NCI-H2029 (cell line): ENCODE data around the gene KIF18B.

Experiments used
- DNase-seq: peaks from one replicate; lab custom pipeline; 2025; lab: John Stamatoyannopoulos, UW

The KIF18B gene

GRCh38 chr17:44919411-44919810 is 28.2 kb downstream of the KIF18B start:
- DNase-seq: no peak

- DNase-seq: no peak
Observed at GRCh38 chr17:44918006-44918405, 29.6 kb downstream of the KIF18B start.

- DNase-seq: no peak
Observed at GRCh38 chr17:44917456-44917855, 30.1 kb downstream of the KIF18B start.

DNA sequence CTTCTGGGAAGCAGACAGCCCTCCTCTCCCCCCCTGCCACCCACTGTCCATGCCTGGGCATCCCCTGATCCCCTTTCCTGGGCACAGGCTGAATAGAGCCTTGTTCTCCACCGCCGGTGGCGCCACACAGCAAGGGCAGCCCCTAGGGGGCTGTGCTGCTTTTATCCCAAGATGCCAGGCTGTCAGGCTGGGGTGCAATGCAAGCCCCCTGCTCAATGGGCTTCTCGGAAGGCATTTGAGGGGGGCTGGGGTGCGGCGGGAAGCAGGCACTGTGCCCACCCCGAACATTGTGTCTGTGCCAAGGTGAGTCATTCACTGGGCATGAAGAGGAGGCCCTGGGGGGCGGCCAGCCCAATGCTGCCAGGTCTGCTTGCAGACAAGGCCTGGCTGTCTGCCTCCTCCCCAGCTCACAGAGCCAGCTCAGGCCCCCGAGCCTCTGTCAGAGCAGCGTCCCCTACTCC is 30.8 kb downstream of the KIF18B start:
- DNase-seq: no peak

DNA sequence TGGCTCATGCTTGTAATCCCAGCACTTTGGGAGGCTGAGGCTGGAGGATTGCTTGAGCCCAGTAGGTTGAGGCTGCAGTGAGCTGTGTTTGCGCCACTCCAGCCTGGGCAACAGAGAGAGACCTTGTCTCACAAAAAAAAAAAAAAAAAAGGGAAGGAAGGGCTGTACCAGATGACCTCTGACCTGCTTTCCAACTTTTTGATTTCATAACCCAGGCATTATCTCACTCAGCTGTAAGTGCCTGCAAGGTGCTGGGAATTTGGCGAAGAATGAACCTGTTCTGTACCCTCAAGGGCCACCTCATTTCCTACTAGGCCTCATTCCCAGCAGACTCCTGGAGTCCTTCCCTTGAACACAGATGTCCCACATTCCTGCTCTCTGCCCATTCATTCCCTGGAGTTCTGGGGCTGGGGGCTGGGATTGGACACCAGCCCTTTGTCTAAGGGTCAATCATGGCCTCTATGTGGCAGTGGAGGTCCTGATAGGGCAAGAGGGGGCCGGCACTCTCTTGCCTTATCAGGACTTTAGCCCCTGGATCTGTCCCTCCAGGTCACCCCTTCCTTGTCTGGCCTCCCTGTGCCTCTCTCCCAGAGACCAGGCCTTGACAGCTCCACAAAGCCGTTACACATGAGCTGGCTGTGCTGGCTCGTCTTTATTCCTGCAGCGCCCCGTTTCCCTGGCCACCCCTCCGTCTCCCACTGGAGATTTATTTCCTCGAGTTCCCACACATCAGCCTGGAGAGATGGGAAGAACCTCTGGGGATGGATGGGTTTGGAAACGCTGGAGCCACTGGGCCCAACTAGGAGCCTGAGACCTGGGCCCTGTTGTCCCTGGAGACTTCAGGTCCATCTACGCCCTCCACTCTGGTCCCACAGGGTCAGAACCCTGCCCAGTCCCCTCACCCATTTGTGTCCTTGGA is 31.5 kb downstream of the KIF18B start:
- no peak for DNase-seq

DNA sequence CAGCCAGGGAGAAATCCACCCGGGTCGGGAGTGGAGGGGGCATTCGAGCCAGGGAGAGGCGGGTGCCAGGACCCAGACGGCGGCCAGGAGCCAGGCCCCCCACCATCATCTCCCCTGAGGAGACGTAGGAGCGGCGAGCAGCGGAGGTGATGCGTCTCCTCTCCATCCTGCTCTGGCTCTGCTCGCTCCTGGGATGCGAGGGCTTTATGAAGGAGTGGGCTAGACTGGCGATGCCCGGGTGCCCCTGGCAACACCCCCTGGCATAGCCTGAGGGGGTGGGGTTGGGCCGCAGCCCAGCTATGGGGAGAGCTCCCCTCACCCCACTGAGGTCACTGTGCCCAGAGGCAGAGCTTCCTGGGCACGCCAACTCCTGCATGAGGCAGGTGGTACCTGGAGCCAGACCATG is 32.2 kb downstream of the KIF18B start, which contains the start of gene GFAP:
TSS of gene GFAP (minus strand) at position 180 of the 406 bp plus-strand sequence. CDS start at position 166, 14 bp downstream.
- DNase-seq: no peak

- DNase-seq: no peak
Observed at GRCh38 chr17:44914698-44915271, 32.8 kb downstream of the KIF18B start.

GRCh38 chr17:44914148-44914547 is 33.4 kb downstream of the KIF18B start:
- no peak for DNase-seq

- no peak for DNase-seq
Observed at GRCh38 chr17:44913676-44914075, 33.9 kb downstream of the KIF18B start.

DNA sequence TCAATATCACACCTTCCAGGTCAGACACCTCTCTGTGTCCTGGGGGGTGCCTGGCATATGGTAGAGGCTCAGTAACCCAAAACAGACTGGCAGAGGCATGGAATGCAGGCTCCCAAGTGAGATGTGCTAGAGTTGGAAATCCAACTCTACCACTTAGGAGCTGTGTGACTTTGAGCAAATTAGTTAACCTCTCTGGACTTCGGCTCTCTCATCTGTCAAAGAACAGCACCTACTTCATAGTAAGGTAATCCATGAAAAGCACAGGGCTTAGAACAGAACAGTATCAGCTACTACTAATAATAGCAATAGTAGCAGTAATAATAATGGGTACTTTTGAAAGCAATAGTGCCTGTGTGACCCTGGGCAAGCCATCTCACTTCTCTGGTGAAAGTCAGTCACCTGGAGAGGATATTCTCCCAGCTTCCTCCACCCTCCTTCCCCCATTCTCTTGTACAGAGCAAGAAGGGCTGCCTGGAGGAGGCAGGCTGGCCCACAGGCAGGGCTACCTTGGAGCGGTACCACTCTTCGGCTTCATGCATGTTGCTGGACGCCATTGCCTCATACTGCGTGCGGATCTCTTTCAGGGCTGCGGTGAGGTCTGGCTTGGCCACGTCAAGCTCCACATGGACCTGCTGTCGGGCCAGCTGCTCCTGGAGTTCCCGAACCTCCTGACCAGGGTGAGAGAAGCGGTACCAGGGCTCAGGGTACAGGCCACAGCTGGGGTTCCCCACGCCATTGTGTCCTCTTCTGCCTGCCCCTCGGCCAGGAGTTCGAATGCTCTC is 34.6 kb downstream of the KIF18B start:
- no peak for DNase-seq

- no peak for DNase-seq
Observed at GRCh38 chr17:44911133-44912001, 36.2 kb downstream of the KIF18B start.

- no peak for DNase-seq
Observed at GRCh38 chr17:44910231-44911106, 37.1 kb downstream of the KIF18B start.

- DNase-seq: no peak
Observed at GRCh38 chr17:44909681-44910144, 37.9 kb downstream of the KIF18B start.

DNA sequence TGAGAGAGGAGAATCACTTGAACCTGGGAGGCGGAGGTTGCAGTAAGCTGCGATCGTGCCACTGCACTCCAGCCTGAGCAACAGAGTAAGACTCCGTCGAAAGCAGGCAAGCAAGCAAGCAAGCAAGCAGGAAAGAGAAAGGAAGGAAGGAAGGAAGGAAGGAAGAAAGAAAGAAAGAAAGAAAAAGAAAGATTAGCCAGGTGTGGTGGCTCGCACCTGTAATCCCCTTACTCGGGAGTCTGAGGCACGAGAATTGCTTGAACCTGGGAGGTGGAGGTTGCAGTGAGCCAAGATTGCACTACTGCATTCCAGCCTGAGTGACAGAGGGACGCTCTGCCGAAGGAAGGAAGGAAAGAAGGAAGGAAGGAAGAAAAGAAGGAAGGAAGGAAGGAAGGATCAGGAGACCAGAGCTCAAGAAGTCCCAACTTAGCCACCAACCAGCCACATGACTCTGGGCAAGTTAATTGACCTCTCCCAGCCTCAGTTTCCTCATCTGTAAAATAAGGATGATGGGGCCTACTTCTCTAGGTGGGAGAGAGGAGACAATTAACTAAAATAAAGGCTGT is 38.7 kb downstream of the KIF18B start:
- no peak for DNase-seq

DNA sequence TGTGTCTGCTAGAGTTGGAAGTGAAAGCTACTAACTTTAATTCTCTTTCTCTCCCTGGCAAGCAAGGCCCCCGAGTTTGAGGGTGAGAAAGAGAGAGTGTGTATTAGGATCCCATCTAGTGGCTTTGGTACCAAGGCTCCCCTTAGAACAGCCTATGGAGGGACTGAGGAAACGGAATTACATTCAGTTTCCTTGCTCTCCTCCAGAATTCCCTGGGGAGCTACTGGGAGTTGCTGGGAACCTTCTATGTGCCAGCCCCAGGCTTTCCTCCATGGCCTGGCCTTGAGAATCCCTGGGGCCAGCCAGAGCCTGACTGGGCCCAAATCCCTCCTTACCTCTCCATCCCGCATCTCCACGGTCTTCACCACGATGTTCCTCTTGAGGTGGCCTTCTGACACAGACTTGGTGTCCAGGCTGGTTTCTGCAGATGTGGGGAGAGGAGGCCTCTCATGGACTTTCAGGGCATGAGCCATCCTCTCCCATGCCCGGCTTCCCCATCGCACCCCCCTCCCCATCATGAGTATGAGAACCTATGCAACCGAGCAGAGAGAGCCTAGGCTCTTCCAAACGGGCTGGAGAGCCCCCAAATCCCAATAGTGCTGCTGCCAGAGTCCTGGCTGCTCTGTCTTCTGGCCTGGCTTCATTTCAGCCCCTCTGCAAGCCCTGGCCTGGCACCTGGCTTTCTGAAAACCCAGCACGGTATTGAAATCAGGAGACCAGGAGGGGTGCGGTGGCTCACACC is 39.7 kb downstream of the KIF18B start:
- DNase-seq: no peak

GRCh38 chr17:44906763-44907728 is 40.5 kb downstream of the KIF18B start:
- DNase-seq: no peak

DNA sequence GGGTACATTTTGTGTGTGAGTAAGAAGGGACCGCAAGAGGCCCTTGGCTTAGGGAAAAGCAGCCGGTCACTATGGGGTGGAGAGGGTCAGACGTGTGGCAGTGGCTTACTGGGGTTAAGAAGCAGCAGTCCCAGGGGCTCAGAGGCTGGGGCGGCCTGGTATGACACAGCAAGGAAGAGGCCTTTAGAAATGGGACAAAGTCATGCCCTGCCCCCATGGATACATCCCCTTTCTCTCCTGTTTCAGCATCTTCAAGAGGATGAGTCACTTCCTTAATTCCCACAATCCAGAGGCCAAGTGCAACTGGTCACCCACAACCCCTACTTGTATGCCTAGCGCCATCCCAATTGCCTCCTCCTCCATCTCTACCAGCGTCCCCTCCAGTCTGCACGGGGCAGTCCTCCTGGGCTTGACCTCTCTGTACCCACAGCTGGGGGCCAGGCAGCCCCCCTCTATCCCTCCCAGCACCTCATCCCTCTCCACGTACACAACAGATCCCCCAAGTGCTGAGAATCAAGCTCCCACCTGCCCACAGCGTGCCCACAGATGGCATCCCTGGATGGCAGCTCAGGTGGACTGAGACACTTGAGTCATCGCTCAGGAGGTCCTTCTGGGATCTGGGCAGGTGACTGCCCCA is 41.4 kb downstream of the KIF18B start:
- DNase-seq: no peak
